Measurements from ENCODE around the gene OSCAR.

GRCh38 chr19:54142166-54142780, 41.7 kb upstream of the OSCAR start:
- TF ChIP-seq CTCF (IDR thresholded peaks at IDR 0.05) = no peak
- no peak for TF ChIP-seq POLR2A (IDR thresholded peaks at IDR 0.05)
